Small intestine (tissue), 7 donors: Measurements from ENCODE around the gene BLTP1. TPM values are rescaled to one million over a fixed set of nuclear protein-coding genes. Genes with fewer than 3 reads are reported as not detected.

ENCODE experiments used
- DNase-seq, 2 donors: peaks; one replicate each; pipeline versions ENCODE4 v3.0.0 to v3.0.0-alpha.2; 2013
- FAIRE-seq: peaks from 2 replicates; lab custom pipeline; 2012; peaks lifted over from hg19 to GRCh38; lab: Jason Lieb, UNC
- H3K27ac ChIP-seq, 3 donors: one replicate each; pipeline ENCODE4 v1.5.1; 2013; ENCODE audit warnings: low read length in 2 of 3, mild to moderate bottlenecking in 2 of 3, control low read depth in 1 of 3, inconsistent platforms in 1 of 3, low read depth in 1 of 3, moderate library complexity in 1 of 3
- H3K27me3 ChIP-seq, 3 donors: one replicate each; pipeline ENCODE4 v1.6.1; 2013; ENCODE audit warnings: low read length in 3 of 3, inconsistent platforms in 1 of 3; ENCODE audit not compliant: control insufficient read depth in 3 of 3, insufficient read depth in 3 of 3
- H3K36me3 ChIP-seq, 3 donors: one replicate each; pipeline ENCODE4 v1.6.1; 2013; ENCODE audit warnings: low read length in 3 of 3, inconsistent platforms in 1 of 3, low read depth in 1 of 3, mild to moderate bottlenecking in 1 of 3, moderate library complexity in 1 of 3; ENCODE audit not compliant: control insufficient read depth in 3 of 3, insufficient read depth in 2 of 3
- H3K4me1 ChIP-seq, 3 donors: one replicate each; pipeline ENCODE4 v1.6.1; 2013; ENCODE audit warnings: low read length in 2 of 3, inconsistent platforms in 1 of 3, low read depth in 1 of 3, mild to moderate bottlenecking in 1 of 3, moderate library complexity in 1 of 3; ENCODE audit not compliant: control insufficient read depth in 3 of 3, insufficient read depth in 2 of 3
- H3K4me3 ChIP-seq, 3 donors: one replicate each; pipeline ENCODE4 v1.5.1; 2013; ENCODE audit warnings: low read length in 3 of 3, control low read depth in 1 of 3, inconsistent platforms in 1 of 3, low read depth in 1 of 3, mild to moderate bottlenecking in 1 of 3, moderate library complexity in 1 of 3
- H3K9me3 ChIP-seq, 2 donors: one replicate each; pipeline ENCODE4 v1.6.1; 2013; ENCODE audit warnings: low read depth in 1 of 2, low read length in 1 of 2; ENCODE audit not compliant: control insufficient read depth in 2 of 2, insufficient read depth in 1 of 2
- WGBS, 3 donors: extraction: QIAGEN DNeasy Blood & Tissue Kit; methylation state at CpG; one replicate each; pipeline ENCODE4 v1.1.7; 2013; 5-methylcytosine and 5-hydroxymethylcytosine counted together
- polyA plus RNA-seq, 4 donors: library from polyadenylated mRNA; stranded (reverse) in 3 of 4; unstranded in 1 of 4; fragments of 200-250 nt in 3 of 4; fragments of 120-200 nt in 1 of 4; gene quantifications; one replicate each; pipeline versions ENCODE4 v1.2.1 to v1.2.3, GENCODE V29; 2013
- donor health status: healthy with polysubstance abuse.
- donor health status: control.
- donor health status: control.
- donor health status: Bipolar disorder and iron deficiency.
- donor health status: healthy.

The BLTP1 gene
- polyA plus RNA-seq, 4 donors, result 18.0 to 63.2 (median 23.0) TPM

DNA sequence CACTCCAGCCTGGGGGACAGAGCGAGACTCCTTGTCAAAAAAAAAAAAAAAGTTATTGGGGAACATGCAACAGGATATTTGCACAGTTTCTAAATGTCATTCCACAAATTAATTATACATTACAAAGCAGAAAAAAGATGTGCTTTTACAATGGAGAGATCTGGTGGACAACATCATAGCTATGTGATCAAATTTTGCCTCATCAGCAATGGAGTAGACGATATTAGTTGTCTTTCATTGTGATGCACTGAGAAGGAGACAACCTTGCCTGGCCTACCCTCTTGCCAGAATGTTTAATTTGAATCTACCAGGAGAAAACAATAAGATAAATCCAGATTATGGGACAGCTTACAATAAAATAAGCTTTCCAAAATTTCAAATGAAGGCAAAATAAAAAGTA is 30.5 kb upstream of the BLTP1 start:
- WGBS, 3 donors, result 85 to 92% (median 90%) methylated on average over 2 of the region's 2 CpGs
- Histone ChIP-seq H3K9me3 (no peaks in the 10 kb centered on the region), H3K36me3 (no peaks in the 10 kb centered on the region), H3K27ac (no peak overlapping the region), H3K4me3 (no peak overlapping the region), H3K27me3 (peaks cover 0 to 2% (median 0%) of the 10 kb centered on the region in 3 donors), H3K4me1 (no peaks in the 10 kb centered on the region)
- DNase-seq (no peak), FAIRE-seq (no peak)

DNA sequence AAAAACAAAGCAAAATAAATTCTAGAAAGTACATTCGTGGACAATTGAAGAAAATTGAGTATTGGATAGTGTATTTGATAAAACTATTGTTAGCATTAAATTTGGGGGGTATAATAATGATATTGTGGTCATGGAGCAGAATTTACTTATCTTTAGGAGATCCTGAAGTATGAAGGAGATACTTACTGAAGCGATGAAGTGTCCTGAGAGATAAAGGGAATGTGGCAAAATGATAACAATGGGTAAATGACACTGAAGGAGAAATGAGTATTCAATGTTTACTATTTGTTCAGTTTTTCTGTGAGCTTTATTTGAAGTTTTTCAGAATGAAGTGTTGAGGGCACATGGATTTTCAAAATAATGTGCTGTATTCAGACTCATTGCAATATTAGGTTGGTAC is 30.0 kb upstream of the BLTP1 start:
- no peak for FAIRE-seq
- H3K4me3 ChIP-seq, result no peak overlapping the region
- peaks cover 0 to 2% (median 0%) of the 10 kb centered on the region in 3 donors for H3K27me3 ChIP-seq
- H3K9me3 ChIP-seq, result no peaks in the 10 kb centered on the region
- no peak overlapping the region for H3K27ac ChIP-seq
- H3K36me3 ChIP-seq, result no peaks in the 10 kb centered on the region
- WGBS, 3 donors, result 71 to 83% (median 75%) methylated on average over 2 of the region's 2 CpGs
- no peak for DNase-seq
- no peaks in the 10 kb centered on the region for H3K4me1 ChIP-seq

DNA sequence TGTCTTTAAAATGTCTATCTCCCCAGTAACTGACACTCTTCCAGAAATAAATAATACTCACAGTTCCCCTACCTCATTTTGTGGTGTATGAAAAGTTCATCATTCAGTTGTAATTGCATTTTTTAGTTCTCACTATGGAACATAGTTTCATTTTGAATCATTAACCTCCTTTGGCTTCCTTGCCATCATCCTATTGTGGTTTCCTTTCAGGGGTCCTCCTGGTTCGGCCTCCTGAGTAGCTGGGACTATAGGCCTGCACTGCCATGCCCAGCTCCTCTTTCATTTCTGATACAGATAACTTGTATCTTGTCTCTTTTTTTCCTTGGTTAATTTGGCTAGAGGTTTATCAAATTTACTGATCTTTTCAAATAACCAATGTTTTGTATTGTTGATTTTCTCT is 23.1 kb upstream of the BLTP1 start:
- H3K27ac ChIP-seq, result no peak overlapping the region
- DNase-seq, result no peak
- 60 to 88% (median 76%) methylated on average over 1 of the region's 1 CpG for whole genome bisulfite sequencing, 3 donors
- no peaks in the 10 kb centered on the region for H3K9me3 ChIP-seq
- no peaks in the 10 kb centered on the region for H3K4me1 ChIP-seq
- no peaks in the 10 kb centered on the region for H3K27me3 ChIP-seq
- H3K4me3 ChIP-seq, result no peak overlapping the region
- H3K36me3 ChIP-seq, result no peaks in the 10 kb centered on the region
- no peak for FAIRE-seq

GRCh38 chr4:122131562-122132157 is 20.5 kb upstream of the BLTP1 start:
- Histone ChIP-seq H3K27ac (no peak overlapping the region), H3K9me3 (no peaks in the 10 kb centered on the region), H3K36me3 (no peaks in the 10 kb centered on the region), H3K4me3 (no peak overlapping the region), H3K27me3 (no peaks in the 10 kb centered on the region), H3K4me1 (no peaks in the 10 kb centered on the region)
- FAIRE-seq (no peak), DNase-seq (peak in 1 of 2 donors; percentile 10)
- WGBS, 3 donors, result 51 to 63% (median 58%) methylated on average over 5 of the region's 5 CpGs

DNA sequence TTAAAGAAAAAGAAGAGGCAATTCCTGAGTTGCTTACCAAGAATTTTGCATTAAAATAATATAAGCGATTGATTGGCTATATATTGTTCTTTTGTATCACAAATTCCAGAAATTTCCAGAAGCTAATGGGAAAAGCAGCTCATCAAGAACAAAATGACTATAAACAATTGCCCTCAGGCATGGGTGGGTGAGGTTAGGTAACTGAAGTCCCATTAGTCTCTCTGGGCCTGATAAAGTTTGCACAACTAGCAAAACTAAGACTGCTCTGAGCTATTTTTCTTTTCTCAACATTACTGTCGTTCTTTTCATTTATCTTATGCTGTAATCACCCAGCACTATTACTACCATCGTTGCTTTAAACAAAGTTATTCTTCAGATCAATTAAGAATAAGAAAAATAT is 19.2 kb upstream of the BLTP1 start:
- Histone ChIP-seq H3K4me1 (no peaks in the 10 kb centered on the region), H3K27ac (no peak overlapping the region), H3K27me3 (no peaks in the 10 kb centered on the region), H3K36me3 (no peaks in the 10 kb centered on the region), H3K4me3 (no peak overlapping the region), H3K9me3 (no peaks in the 10 kb centered on the region)
- DNase-seq (no peak), FAIRE-seq (no peak)
- 72 to 83% (median 75%) methylated on average over 3 of the region's 3 CpGs for WGBS, 3 donors

- no peak overlapping the region for H3K27ac ChIP-seq
- no peaks in the 10 kb centered on the region for H3K4me1 ChIP-seq
- FAIRE-seq (no peak), DNase-seq (no peak)
- WGBS, 3 donors, result 75 to 93% (median 83%) methylated on average over 3 of the region's 3 CpGs
- no peaks in the 10 kb centered on the region for H3K9me3 ChIP-seq
- H3K4me3 ChIP-seq, result no peak overlapping the region
- H3K27me3 ChIP-seq, result no peaks in the 10 kb centered on the region
- no peaks in the 10 kb centered on the region for H3K36me3 ChIP-seq
Observed at GRCh38 chr4:122139139-122139538, 13.0 kb upstream of the BLTP1 start.

DNA sequence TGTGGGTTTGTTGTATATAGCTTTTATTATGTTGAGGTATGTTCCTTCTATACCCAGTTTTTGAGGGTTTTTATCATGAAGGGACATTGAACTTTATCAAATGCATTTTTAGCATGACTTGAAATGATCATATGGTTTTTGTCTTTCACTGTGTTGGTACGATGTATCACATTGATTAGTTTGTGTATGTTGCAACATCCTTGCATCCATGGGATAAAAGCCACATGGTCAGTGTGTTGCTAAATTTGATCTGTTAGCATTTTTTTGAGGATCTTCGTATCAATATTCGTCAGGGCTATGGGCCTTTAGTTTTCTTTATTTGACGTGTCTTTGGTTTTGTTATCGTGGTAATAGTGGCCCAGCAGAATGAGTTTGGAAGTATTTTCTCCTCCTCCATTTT is 11.3 kb upstream of the BLTP1 start:
- DNase-seq (no peak), FAIRE-seq (no peak)
- Histone ChIP-seq H3K27ac (no peak overlapping the region), H3K4me3 (no peak overlapping the region), H3K27me3 (peaks cover 0 to 10% (median 0%) of the 10 kb centered on the region in 3 donors), H3K9me3 (no peaks in the 10 kb centered on the region), H3K36me3 (no peaks in the 10 kb centered on the region), H3K4me1 (no peaks in the 10 kb centered on the region)
- 87 to 94% (median 89%) methylated on average over 5 of the region's 5 CpGs for WGBS, 3 donors

GRCh38 chr4:122142687-122143086 is 9.4 kb upstream of the BLTP1 start:
- 82 to 88% (median 84%) methylated on average over 1 of the region's 1 CpG for WGBS, 3 donors
- Histone ChIP-seq H3K4me3 (no peak overlapping the region), H3K4me1 (no peaks in the 10 kb centered on the region), H3K36me3 (no peaks in the 10 kb centered on the region), H3K27me3 (peaks cover 0 to 11% (median 0%) of the 10 kb centered on the region in 3 donors), H3K9me3 (no peaks in the 10 kb centered on the region), H3K27ac (no peak overlapping the region)
- FAIRE-seq (no peak), DNase-seq (no peak)

DNA sequence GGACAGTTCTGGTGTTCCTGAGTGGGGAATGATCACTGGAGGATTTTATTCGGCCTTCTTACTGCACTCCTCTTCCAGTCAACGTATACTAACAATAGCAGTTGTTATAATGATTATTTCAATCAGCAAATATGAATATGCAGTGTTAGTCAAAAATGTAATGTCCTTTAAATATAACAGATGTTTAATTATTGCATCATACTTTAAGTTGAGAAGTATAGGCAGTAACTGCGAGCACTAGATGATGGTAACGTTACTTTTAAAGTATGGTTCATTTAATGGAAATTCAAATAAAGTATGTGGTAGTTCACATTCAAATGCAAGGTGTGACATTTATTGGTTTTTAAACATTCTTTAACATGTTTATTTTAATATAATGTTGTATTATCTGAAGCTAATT is 5.5 kb upstream of the BLTP1 start:
- 94 to 97% (median 94%) methylated on average over 4 of the region's 4 CpGs for WGBS, 3 donors
- no peak for FAIRE-seq
- DNase-seq, result no peak
- Histone ChIP-seq H3K36me3 (no peaks in the 10 kb centered on the region), H3K4me3 (no peak overlapping the region), H3K27me3 (peaks cover 0 to 11% (median 0%) of the 10 kb centered on the region in 3 donors), H3K4me1 (peaks cover 0 to 4% (median 2%) of the 10 kb centered on the region in 3 donors), H3K27ac (no peak overlapping the region), H3K9me3 (no peaks in the 10 kb centered on the region)
